GM18511 (cell line): ENCODE measurements around the gene AUTS2.

Source experiments
- ATAC-seq: cut with Tn5 transposase; IDR thresholded peaks from one replicate; pipeline ENCODE4 v1.9.1; 2021; ENCODE audit warnings: mild to moderate bottlenecking, moderate library complexity; ENCODE audit not compliant: unreplicated experiment

AUTS2 gene

DNA sequence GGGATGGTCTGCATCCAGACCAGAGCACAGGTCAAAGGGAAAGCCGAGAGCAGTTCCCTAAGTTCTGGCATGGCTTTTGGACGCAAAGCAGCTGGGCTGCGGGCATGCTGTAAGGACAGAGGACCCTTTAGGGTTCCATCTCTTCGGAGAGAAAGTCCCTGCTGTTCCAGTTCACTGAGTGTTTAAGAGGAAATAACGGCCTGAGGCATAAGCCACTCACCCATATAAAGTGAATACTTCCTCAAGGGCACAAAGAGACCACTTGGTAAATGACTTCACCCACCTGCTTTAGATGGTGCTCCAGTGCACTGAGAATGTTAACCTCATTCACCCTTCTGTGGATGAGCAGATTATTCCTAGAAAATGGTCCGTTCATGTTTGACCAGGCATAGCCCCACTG is 946.9 kb downstream of the AUTS2 start:
- no peak for ATAC-seq

DNA sequence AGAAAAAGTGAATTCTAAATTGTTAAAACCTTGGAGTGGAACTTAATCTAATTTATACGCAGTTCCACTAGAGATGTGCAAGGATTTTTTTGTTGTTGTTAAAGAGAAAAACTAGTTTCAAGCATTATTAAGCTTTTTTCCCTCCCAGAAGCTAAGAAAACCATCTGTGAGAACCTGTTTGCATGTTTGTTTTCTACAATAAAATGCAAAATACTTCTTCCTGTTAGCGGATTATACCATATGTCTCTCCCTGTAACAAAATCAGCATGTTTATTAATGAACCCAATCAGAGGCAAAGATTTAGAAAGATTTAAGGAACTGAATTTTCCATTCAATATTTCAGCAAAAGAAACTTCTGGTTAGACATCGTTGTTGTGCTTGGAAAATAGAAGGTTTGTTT is 953.9 kb downstream of the AUTS2 start:
- ATAC-seq, result no peak

DNA sequence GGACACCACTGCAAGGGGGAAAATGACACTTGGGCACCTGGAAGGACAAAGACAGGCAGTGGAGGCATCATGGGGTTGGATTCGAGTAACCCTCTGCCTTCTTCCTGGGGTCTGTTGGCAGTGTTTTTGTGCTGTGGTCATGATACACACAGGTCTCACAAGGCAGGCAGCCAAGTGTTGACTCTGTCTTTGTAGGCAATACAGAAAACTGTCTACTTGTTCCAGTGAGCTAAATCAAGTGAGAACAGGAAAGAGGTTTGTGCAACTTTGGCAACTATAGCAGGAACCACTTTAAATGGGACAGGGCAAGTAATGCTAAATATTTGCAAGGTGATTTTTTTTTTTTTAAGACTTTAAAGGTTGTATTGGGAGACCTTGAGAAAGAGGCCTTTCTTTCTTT is 955.1 kb downstream of the AUTS2 start:
- no peak for ATAC-seq

DNA sequence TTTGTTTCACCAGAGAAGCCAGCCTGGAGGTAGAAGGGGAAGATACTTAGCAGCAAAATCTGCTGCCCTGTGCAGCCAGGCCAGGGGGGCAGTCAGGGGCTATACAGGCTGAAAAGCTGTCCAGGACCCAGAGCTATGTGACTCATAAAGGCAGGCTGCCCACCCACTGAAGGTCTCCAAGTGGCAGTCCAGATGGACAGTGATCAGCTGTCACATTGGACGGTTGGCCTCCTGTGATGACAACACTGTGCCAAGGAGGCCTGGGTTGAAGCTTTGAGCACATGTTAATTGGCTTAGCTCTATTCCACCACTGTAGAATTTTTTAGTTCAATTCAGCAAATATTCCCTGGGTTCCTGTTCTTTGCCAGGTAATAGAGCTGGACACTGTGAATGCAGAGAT is 956.4 kb downstream of the AUTS2 start:
- no peak for ATAC-seq

DNA sequence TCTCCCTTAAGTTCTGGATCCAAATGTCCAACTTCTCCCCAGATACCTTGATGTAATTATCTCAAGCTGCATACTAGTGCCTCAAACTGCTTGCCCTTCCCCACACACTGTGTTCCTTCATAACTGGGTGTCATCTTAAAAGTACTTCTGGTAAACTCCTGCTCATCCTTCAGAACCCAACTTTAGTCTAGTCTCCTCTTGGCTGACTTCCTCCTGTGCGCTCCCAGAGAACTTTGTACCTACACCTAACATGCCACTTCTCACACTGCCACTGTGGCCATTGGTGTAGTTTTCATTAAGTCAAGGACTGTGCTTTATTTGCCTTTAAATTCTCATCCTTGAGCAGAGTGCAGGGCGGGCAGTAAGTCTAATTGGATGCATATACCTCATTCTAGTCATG is 958.5 kb downstream of the AUTS2 start:
- ATAC-seq, result no peak

DNA sequence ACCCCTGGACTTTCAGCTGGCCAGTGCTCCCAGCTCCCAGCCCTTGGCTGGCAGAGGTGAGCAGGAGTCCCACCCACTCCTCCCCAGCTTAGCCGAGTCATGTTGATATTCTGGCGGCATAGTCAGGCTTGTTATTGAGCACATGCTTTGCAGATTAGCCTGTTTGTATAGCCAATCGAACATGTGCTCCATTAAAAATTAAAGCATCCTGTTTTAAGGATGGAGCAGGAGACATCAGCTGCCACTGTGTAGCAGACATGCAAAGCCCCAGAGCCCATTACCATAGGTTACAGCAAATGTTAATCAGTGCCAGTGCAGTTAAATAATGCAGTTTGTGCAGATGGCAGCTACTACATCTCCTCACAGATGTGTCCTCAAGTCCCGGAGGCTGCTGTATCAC is 959.1 kb downstream of the AUTS2 start:
- no peak for ATAC-seq

DNA sequence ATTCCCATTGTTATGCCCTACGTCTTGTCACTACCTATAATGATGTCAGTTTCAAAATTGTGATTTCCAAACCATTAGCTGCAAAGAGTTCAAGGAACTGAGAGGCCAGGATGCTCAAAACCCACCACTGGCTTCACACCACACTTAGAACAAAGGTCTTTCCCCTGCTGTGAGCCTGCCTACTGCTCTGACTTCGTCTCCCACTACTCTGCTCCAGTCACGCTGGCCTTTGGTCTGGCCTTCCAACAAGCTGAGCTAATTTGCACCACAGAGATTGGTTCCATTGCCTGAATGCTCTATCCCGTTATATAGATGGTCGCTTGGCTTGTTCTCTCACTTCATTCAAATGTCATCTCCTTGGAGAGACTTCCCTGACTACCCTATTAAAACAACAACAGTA is 961.5 kb downstream of the AUTS2 start:
- ATAC-seq, result no peak

DNA sequence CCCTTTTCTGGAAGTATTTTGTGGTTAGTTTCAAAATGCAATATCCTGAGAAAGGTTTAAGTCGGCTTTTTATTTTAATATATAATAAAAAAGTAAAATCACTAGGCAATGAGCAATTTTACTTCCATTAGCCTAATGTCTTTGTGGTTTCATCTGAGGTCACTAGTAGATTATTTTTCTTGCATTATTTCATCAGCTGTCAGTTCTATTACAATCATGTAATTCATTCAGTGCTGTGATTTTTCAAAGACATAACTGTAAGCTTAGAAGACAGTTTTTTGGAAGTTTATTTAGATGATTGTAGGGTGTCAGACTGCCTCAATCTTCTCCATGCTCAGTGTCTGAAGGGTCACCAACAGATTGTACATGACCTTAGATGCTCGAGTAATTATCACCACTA is 965.7 kb downstream of the AUTS2 start:
- no peak for ATAC-seq

DNA sequence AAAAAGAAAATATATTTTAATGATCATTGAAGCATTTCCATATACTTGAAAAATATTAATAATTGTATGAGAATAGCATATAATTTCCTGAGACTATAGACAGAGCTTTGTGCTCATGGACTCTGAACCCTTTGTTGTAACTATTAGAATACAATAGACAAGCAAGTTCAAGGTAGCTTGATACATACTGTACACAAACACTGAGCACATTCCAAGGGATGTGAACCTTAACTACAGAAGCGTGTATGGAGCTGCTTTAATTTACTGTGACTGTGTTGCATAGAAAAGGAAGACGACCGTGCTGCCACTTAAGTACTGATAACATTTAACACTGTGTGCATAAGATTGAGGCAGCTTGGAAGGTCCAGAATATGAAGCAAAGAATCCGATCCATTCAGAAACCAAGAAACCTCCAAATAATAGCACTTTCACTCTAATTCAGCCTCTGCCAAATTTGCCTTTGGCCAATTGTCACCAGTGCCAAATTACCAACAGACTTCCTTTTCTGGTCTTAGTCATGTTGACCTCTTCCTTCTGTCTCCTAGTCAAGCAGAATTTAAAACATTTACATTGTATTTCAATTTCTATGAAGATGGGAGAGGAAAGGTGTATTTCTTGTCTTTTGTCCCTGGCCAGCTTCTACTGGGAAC is 967.6 kb downstream of the AUTS2 start:
- ATAC-seq, result no peak

DNA sequence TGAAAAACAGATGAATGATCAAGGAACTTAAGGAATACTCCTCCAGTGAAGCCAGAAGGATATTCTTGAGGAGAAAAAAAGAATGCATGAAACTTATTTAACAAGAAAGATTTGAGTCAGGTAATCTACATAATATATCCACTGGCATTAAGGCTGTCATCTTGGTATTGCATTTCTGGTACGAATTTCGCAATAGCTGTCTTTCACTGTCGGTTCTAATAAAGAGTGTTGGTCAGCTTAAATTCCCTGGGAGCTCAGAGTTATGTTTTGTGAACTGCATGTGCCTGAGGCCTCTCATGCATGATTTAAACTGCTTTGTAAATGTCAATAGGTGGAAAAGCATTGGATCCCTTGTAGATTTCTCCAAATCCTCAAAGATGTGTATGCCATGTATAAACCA is 968.4 kb downstream of the AUTS2 start:
- no peak for ATAC-seq

DNA sequence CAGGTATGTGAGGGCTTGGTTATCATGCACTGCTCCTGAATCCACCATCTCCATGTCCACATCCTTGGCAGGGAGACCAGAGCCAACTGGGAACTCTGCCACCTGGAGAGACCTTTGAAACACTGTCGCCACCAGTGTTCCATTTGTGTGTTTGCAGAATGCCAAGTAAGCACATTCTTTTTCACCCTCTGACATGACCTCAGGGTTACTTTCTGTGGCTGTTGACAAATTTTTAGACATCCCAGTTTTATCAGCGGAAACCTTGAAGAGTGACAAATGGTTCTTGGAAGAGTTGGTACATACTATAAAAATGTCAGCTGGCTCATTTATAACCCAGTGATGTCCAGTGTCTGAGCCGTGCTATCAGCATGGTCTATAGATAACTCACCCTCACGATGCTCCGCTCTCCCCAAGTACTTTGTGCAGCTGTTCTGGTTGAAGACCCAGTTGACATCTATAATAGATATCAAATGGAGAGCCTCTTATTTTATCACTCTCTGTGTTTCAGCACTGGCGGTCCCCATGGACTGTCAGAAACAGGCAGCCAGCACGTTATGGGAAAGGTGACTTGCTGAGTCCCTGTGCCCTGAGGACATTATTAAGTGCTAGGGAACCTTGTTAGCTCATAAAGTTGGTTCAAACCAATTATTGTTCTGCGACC is 970.5 kb downstream of the AUTS2 start:
- no peak for ATAC-seq

DNA sequence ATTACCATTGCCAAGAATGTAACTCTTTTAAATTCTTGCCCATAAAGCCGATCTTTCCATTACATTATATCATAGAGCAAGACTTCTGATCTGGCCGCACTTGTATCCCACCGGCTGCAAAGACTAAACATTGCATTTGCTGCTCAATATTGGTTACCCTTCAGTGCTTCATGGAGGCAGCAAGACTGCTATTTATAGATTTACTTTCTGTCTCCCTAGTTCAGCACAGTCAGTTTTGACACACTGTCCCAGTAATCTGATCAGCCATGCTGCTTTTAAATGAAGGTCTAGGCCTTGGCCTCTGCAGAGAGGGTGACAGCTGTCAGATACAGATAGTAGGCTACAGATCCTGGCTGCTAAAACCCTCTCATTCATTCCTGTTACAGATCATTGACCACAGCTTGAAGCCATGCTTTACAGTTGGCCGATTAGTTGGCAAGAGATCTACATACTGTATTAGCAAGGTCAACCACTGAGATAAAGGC is 971.1 kb downstream of the AUTS2 start:
- no peak for ATAC-seq

DNA sequence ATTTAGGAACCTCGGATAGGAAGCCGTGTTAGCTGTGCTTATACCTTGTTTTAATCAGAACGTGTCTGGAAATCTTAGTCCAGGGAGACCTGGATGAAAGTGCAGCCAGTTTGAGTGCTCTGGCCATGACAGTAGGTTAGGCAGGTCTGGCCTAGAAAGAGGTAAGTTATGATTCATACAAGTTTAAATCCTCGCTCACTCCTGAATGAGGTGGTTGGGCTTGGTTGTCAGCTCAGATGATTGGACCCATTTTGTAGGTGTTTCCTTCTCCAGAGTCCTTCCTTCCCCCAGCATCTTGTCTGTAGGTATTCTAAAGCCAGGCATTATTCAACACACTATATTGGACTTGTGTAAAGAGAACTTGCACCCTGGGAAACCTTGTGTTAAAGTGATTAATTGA is 971.8 kb downstream of the AUTS2 start:
- ATAC-seq, result no peak

DNA sequence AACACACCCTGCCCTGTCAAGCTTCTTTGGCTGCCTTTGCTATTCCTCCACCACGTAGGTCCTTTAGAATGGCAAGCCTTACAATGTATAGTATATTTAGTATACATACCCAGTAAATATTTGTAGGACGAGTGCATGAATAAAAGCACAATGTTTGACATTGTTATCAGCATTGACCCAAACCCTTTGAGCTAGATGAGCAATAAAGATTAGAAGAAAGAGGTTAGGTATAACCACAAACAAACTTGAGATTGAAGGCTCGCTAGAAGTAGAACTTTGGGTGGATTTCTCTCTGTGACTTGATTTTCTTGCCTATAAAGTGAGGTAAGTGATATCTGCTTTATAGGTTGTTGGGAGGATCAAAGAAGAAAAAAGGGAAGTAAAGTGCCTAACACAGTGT is 972.7 kb downstream of the AUTS2 start:
- ATAC-seq, result no peak

DNA sequence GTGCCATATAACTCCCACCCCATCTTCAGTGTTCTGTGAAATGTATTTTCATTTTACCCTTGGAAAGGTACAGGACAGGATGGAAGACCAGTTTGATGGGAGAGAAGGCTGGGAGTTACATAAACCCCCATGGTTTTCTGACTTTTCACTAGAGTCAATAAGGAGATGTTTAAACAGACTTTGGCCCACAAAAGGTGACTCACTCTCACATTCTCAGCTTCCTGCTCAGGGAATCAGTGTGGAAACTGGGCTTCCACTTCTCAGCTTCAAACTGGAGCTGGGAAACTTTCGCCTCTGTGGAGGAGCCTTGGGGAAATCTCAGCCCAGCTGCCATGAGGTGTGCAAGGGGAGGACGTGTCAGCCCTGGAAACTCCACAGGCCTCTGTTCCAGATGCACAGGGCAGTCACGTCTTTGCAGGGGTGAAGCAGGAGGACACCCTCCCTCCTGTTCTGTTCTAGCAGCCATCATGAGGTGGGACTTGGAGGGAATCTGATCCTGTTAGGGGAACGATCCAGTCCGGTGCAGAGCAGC is 973.2 kb downstream of the AUTS2 start:
- ATAC-seq, result no peak

DNA sequence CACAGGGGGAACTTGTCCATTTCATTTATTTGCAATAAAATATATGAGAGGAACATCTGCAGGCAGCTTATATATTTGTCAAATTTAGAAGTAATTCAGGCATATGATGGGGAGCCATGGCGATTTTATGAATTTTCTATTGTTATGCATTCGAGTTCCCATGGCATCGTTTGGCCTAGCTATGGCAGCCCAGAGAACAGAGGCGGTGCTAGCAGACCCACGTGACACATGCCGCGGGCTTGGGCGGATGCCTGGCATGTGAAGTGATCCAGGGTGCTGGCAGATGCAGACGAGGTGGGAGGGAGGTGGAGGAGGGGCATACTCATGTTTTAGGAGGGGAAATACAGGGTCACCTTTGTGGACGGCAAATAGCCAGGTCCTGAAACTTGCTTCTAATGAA is 973.7 kb downstream of the AUTS2 start:
- no peak for ATAC-seq

DNA sequence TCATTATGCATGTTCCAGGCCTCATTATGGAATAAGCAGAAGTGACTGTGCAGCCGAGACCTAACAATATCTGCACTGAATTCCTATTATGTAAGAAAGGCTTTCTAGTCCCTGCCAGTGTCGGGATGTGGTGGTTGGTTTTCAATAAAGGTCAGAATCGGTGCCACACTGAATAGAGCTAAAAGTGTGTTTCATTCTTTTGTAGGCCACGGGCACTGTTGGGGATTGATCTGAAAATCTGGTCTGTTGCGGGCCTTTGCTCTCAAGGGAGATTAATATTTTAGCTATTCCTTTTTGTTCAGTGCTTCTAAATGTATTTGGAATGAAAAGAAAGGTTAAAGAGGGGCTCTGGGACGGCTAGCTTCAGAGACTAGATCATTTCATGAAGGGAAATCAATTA is 974.3 kb downstream of the AUTS2 start:
- no peak for ATAC-seq

DNA sequence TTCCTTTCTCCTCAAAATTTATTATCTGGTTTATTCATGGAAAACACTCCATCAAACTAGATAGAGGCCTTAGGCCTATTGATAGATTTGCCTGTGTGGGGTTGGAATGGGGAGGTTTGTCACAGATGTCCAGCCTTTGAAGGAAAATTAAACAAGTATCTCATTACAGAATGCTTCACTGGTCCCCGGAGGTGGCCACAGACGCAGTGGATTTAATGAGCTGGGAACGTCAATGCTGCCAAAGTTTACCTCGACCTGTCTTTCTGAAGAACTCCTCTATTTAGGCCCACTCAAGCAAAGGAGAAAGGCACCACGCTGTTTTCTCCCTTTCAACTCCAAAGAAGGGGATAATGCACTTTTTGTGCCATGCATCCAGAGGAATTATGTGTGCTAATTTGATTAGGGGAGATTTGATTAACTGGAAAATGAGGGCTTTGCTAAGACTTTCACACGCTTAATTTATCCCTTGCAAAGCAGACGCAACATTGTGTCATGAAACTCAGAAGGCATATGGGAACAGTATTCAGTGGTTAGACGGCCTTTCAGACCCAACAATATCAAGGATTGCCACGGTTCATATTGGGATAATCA is 974.9 kb downstream of the AUTS2 start:
- no peak for ATAC-seq

DNA sequence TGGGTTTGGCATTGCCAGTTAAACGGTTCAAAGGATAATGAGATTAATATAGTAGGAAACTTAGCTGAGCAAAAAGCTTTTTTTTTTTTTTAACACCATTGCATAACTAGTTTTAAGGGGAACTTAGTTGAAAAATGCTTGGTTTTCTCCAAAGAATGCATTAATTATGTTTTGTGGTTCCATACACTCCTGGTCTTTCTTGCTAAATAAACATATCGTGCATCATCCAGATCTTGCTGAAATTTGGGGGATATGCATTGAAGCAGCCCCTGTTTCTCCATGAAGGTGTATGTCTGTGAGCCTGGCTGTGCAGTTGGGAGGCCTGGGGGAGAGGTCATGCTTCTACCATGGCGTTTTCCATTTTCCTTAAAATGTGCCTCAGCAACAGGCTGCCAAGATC is 975.4 kb downstream of the AUTS2 start:
- ATAC-seq, result no peak

DNA sequence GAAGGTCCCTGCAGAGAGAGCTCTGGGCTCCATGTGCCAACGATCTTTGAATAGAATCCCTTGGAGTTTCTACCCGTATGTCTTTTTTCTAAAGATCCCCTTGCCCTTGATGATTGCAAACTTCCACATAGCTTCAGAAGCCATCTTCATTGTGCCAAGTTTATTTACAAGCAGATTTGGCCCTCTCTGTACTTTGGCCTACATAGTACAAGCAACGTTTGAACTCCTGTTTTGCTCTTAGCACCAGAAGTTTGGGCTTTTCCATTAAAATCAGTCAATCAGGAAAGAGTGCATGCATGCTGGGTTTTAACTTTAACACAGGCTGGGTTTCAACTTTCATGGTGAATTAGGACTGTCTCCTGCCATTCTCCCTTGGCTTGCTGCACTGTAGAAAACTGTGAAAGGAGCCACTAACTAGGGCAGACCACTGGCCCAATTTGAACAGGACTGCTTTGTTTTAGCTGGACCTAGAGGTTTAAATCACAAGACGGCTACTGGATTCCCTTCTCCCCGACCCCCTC is 976.1 kb downstream of the AUTS2 start:
- no peak for ATAC-seq

DNA sequence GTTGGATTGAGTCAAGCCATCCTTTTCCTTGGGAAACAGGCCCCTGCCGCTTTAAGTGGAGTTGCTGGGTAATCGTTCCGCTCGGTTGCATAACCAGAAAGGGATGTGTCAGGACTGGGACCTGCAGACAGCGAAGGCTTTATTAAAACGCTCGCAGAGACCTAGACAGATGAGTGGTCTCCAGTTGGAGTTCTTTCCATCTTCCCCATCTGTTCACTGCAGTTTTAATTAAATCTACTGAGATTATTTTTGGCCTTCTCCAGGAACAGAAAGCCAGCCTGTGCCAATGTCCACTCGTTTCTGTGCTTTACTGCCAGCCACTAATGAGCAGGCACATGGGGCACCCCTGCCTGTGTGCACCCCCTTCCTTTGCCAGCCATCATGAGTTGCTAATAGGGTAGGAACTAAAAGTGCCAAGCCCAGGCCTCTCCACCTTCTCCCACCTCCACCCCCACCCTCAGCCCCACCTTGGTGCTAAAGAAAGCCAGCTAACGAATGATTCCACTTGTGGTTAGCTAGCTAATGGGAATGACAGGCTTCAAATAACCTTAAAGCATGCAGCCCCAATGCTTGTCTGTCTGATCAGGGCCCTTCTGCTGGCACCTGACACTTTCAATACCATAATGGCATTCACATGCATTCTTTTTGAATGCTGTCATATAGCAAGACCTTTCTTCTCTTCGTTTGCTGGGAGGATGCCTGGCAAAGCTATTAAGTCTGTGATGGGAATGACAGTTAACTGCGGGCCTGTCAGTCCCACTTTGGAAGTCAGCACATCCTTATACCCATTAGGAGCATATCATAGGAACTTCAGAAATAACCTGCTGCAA is 976.9 kb downstream of the AUTS2 start:
- ATAC-seq, result no peak
